NCI-H524 (cell line): ENCODE data around the gene SLC34A2.

ENCODE experiments used
- DNase-seq, 2 experiments: peaks; one replicate each; lab custom pipeline; 2025; lab: John Stamatoyannopoulos, UW

SLC34A2 gene

GRCh38 chr4:25662306-25662705, 6.7 kb downstream of the SLC34A2 start:
- DNase-seq: no peak

- peak in 1 of 2 experiments; percentile 26 for DNase-seq
Observed at GRCh38 chr4:25663781-25664180, 8.1 kb downstream of the SLC34A2 start.

- DNase-seq: no peak
Observed at GRCh38 chr4:25666031-25666630, 10.5 kb downstream of the SLC34A2 start.

GRCh38 chr4:25667931-25668557, 12.4 kb downstream of the SLC34A2 start:
- no peak for DNase-seq

GRCh38 chr4:25670991-25671390, 15.3 kb downstream of the SLC34A2 start:
- DNase-seq: no peak

GRCh38 chr4:25672756-25673155, 17.1 kb downstream of the SLC34A2 start:
- no peak for DNase-seq

- DNase-seq: no peak
Observed at GRCh38 chr4:25674386-25674785, 18.7 kb downstream of the SLC34A2 start.

GRCh38 chr4:25676221-25676620, 20.6 kb downstream of the SLC34A2 start:
- DNase-seq: no peak

- DNase-seq: no peak
Observed at GRCh38 chr4:25677157-25677556, 21.5 kb downstream of the SLC34A2 start.

- DNase-seq: no peak
Observed at GRCh38 chr4:25677943-25678342, 22.3 kb downstream of the SLC34A2 start.

- no peak for DNase-seq
Observed at GRCh38 chr4:25687773-25688172, 32.1 kb downstream of the SLC34A2 start.

- DNase-seq: no peak
Observed at GRCh38 chr4:25694466-25694865, 38.8 kb downstream of the SLC34A2 start.

- no peak for DNase-seq
Observed at GRCh38 chr4:25696409-25696808, 40.8 kb downstream of the SLC34A2 start.

- DNase-seq: no peak
Observed at GRCh38 chr4:25697516-25697915, 41.9 kb downstream of the SLC34A2 start.

- DNase-seq: no peak
Observed at GRCh38 chr4:25700661-25701060, 45.0 kb downstream of the SLC34A2 start.

- DNase-seq: peak in 1 of 2 experiments; percentile 6
Observed at GRCh38 chr4:25702848-25703247, 47.2 kb downstream of the SLC34A2 start.

GRCh38 chr4:25703731-25704388, 48.2 kb downstream of the SLC34A2 start:
- no peak for DNase-seq

- DNase-seq: peak; percentile 14 to 50
Observed at GRCh38 chr4:25704516-25704915, 48.9 kb downstream of the SLC34A2 start.

GRCh38 chr4:25710637-25711036, 55.0 kb downstream of the SLC34A2 start:
- DNase-seq: no peak

- no peak for DNase-seq
Observed at GRCh38 chr4:25712611-25713010, 57.0 kb downstream of the SLC34A2 start.

GRCh38 chr4:25713812-25714211, 58.2 kb downstream of the SLC34A2 start:
- DNase-seq: no peak

- DNase-seq: no peak
Observed at GRCh38 chr4:25722964-25723363, 67.3 kb downstream of the SLC34A2 start.

GRCh38 chr4:25723409-25723808, 67.8 kb downstream of the SLC34A2 start:
- no peak for DNase-seq
